GM21528 (cell line): ENCODE data around the gene GALR1.

Source experiments
- ATAC-seq: cut with Tn5 transposase; IDR thresholded peaks from one replicate; pipeline ENCODE4 v1.9.1; 2021; ENCODE audit warnings: mild to moderate bottlenecking, moderate library complexity; ENCODE audit not compliant: unreplicated experiment, low FRiP score

The GALR1 gene

DNA sequence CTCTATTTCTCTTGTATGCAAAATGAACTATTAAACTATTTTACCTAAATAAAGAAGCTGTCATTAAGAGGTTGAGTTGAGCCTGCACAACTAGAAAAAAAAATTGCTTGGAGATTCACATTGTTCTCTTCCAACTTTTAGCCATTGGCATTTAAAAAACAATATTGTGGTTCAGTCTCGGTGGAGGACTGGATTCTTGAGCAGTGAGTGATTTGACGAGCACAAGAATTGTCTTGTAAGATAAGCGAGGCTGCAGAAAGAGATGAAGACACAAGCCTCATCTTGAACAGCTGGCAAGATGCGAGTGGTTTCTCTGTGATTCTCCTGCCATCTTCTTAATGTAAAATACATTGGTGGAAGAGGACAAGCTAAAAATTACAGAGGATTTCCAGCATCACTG is 67.0 kb downstream of the GALR1 start:
- no peak for ATAC-seq

DNA sequence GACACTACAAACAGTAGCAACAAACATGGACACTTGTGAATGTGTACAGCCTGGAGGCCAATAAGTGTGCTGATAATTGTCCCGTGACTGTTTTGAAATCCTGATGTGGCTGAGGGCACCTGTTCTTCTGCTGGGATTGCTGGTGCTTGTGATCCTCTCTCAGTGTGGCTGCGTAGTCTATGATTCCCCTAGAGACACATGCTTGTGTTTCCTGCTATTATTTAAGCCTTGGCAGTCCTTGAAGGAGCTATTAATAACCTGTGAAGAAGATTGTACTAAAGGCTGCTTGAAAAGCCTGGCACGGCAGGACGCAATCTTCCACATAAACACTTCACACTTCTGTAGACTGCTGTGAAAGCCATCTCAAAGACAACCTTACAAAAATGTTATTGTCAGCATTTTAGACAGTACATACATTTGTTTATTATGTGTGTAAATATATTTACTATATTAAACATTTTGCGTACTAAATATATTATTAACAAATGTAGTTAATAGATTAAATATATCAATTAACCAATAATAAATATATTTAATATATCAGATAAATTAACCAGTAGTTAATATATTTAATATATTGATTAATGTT is 71.4 kb downstream of the GALR1 start:
- no peak for ATAC-seq

- ATAC-seq = no peak
These were observed 72.5 kb downstream of the GALR1 start for GRCh38 chr18:77321823-77322805.

- no peak for ATAC-seq
These were observed 74.1 kb downstream of the GALR1 start for GRCh38 chr18:77323640-77324299.
